ENCODE data around the gene FBXL17.

- no peak for TF ChIP-seq CTCF (IDR thresholded peaks at IDR 0.05)
- TF ChIP-seq EHMT2 (IDR thresholded peaks at IDR 0.05; ENCODE audit: low read depth), result no peak
- no peak for TF ChIP-seq MAZ (IDR thresholded peaks at IDR 0.05; ENCODE audit: borderline replicate concordance, low read depth, low read length)
- TF ChIP-seq POLR2A (IDR thresholded peaks at IDR 0.05; ENCODE audit: low read length), result no peak
- TF ChIP-seq CEBPB (IDR thresholded peaks at IDR 0.05), result no peak
- no peak for TF ChIP-seq RNF2 (IDR thresholded peaks at IDR 0.05; ENCODE audit: borderline replicate concordance, low read depth)
- TF ChIP-seq RAD21 (conservative IDR thresholded peaks at IDR 0.05 in 1 of 2, IDR thresholded peaks at IDR 0.05 in 1 of 2), result no peak
- no peak for TF ChIP-seq CHD2 (IDR thresholded peaks at IDR 0.05; ENCODE audit: low read length, partially characterized antibody)
- TF ChIP-seq MYC (IDR thresholded peaks at IDR 0.05; ENCODE audit: borderline replicate concordance, low read length), result no peak
- no peak for TF ChIP-seq CHD4 (IDR thresholded peaks at IDR 0.05; ENCODE audit: borderline replicate concordance)
- TF ChIP-seq HOXA7 (CRISPR knock-in tag; IDR thresholded peaks at IDR 0.05), result no peak
- no peak for TF ChIP-seq RFX5 (IDR thresholded peaks at IDR 0.05)
Observed at GRCh38 chr5:108074626-108075025, 307.3 kb downstream of the FBXL17 start.

All from A549 (cell line).